Ishikawa (cell line): ENCODE data around the gene ZBTB8OS.

ENCODE experiments used
- CREB1 ChIP-seq: IDR thresholded peaks from 2 replicates; pipeline ENCODE4 v1.6.1; 2012; ENCODE audit warnings: low read depth
- EGR1 ChIP-seq: IDR thresholded peaks from 2 replicates; pipeline ENCODE4 v1.6.1; 2012
- EP300 ChIP-seq: IDR thresholded peaks from 2 replicates; pipeline ENCODE4 v1.6.1; 2012; ENCODE audit warnings: borderline replicate concordance
- FOXM1 ChIP-seq: IDR thresholded peaks from 2 replicates; pipeline ENCODE4 v1.6.1; 2012; ENCODE audit warnings: low read depth, borderline replicate concordance
- MAX ChIP-seq: IDR thresholded peaks from 2 replicates; pipeline ENCODE4 v1.6.1; 2012
- NFIC ChIP-seq: IDR thresholded peaks from 2 replicates; pipeline ENCODE4 v1.6.1; 2012
- YY1 ChIP-seq: IDR thresholded peaks from 2 replicates; pipeline ENCODE4 v1.6.1; 2012; ENCODE audit warnings: low read depth

- no peak for TF ChIP-seq NFIC
- no peak for TF ChIP-seq EGR1
- no peak for TF ChIP-seq FOXM1
- no peak for TF ChIP-seq MAX
- no peak for TF ChIP-seq CREB1
- no peak for TF ChIP-seq YY1
- no peak for TF ChIP-seq EP300
Observed at GRCh38 chr1:32639489-32640075, 10.8 kb downstream of the ZBTB8OS start.
